H9 (cell line): ENCODE data around the gene ZNF280D. TPM values are rescaled to one million over a fixed set of nuclear protein-coding genes. Genes with fewer than 3 reads are reported as not detected.

Experiments used
- DNase-seq: peaks from one replicate; pipeline ENCODE4 v3.0.0-alpha.2; 2017
- H2AFZ ChIP-seq: one replicate; pipeline ENCODE4 v1.6.1; 2013; ENCODE audit warnings: mild to moderate bottlenecking, low read length, control low read depth, moderate library complexity
- H2AK5ac ChIP-seq: 2 replicates; pipeline ENCODE4 v1.6.1; 2013; ENCODE audit warnings: low read length, control low read depth, mixed read lengths; ENCODE audit not compliant: insufficient read length
- H2BK120ac ChIP-seq: one replicate; pipeline ENCODE4 v1.6.1; 2013; ENCODE audit warnings: low read depth, mild to moderate bottlenecking, low read length, control low read depth, inconsistent platforms; ENCODE audit not compliant: poor library complexity, severe bottlenecking
- H2BK12ac ChIP-seq: 2 replicates; pipeline ENCODE4 v1.6.1; 2013; ENCODE audit warnings: low read length, control low read depth, mixed read lengths, low read depth; ENCODE audit not compliant: insufficient read length
- H2BK15ac ChIP-seq: 2 replicates; pipeline ENCODE4 v1.6.1; 2013; ENCODE audit warnings: low read depth, low read length, control low read depth
- H2BK20ac ChIP-seq: one replicate; pipeline ENCODE4 v1.6.1; 2013; ENCODE audit warnings: low read depth, mild to moderate bottlenecking, low read length, control low read depth, inconsistent platforms; ENCODE audit not compliant: poor library complexity, severe bottlenecking
- H2BK5ac ChIP-seq: 2 replicates; pipeline ENCODE4 v1.6.1; 2013; ENCODE audit warnings: low read length, control low read depth, mixed read lengths; ENCODE audit not compliant: insufficient read length
- H3K14ac ChIP-seq: 2 replicates; pipeline ENCODE4 v1.6.1; 2013; ENCODE audit warnings: low read length, control low read depth; ENCODE audit not compliant: insufficient read depth
- H3K18ac ChIP-seq: 2 replicates; pipeline ENCODE4 v1.6.1; 2013; ENCODE audit warnings: low read depth, mild to moderate bottlenecking, mixed read lengths, low read length, control low read depth; ENCODE audit not compliant: insufficient read length
- H3K23ac ChIP-seq: 2 replicates; pipeline ENCODE4 v1.6.1; 2013; ENCODE audit warnings: low read length, control low read depth, mixed read lengths, low read depth; ENCODE audit not compliant: insufficient read length
- H3K23me2 ChIP-seq: 2 replicates; pipeline ENCODE4 v1.6.1; 2013; ENCODE audit warnings: low read depth, mild to moderate bottlenecking, mixed read lengths, low read length, control low read depth; ENCODE audit not compliant: insufficient read length, poor library complexity, severe bottlenecking
- H3K27ac ChIP-seq: 2 replicates; pipeline ENCODE4 v1.5.1; 2013; ENCODE audit warnings: low read length, control low read depth, mixed read lengths, low read depth; ENCODE audit not compliant: insufficient read length
- H3K27me3 ChIP-seq: 2 replicates; pipeline ENCODE4 v1.6.1; 2013; ENCODE audit warnings: low read length, control low read depth, inconsistent platforms; ENCODE audit not compliant: insufficient read depth
- H3K4ac ChIP-seq: 2 replicates; pipeline ENCODE4 v1.6.1; 2013; ENCODE audit warnings: low read depth, mild to moderate bottlenecking, control low read depth, inconsistent platforms, low read length, moderate library complexity
- H3K4me1 ChIP-seq: 2 replicates; pipeline ENCODE4 v1.6.1; 2013; ENCODE audit warnings: low read length, control low read depth, inconsistent platforms; ENCODE audit not compliant: insufficient read depth
- H3K4me2 ChIP-seq: 2 replicates; pipeline ENCODE4 v1.6.1; 2013; ENCODE audit warnings: low read length, control low read depth, mixed read lengths; ENCODE audit not compliant: insufficient read length, insufficient read depth
- H3K56ac ChIP-seq: 2 replicates; pipeline ENCODE4 v1.6.1; 2013; ENCODE audit warnings: low read depth, mild to moderate bottlenecking, mixed read lengths, low read length, control low read depth; ENCODE audit not compliant: insufficient read length
- H3K79me1 ChIP-seq: 2 replicates; pipeline ENCODE4 v1.6.1; 2013; ENCODE audit warnings: low read depth, mild to moderate bottlenecking, moderate library complexity, low read length, control low read depth, inconsistent platforms; ENCODE audit not compliant: insufficient read depth, poor library complexity, severe bottlenecking
- H3K79me2 ChIP-seq: 2 replicates; pipeline ENCODE4 v1.6.1; 2013; ENCODE audit warnings: low read length, control low read depth, inconsistent platforms; ENCODE audit not compliant: insufficient read depth
- H3K9ac ChIP-seq: 2 replicates; pipeline ENCODE4 v1.6.1; 2013; ENCODE audit warnings: low read length, control low read depth, mixed read lengths; ENCODE audit not compliant: insufficient read length; ENCODE audit errors: extremely low read depth
- H3K9me3 ChIP-seq: one replicate; pipeline ENCODE4 v1.6.1; 2013; ENCODE audit warnings: low read depth, low read length, inconsistent platforms; ENCODE audit not compliant: control insufficient read depth
- H3T11ph ChIP-seq: one replicate; pipeline ENCODE4 v1.6.1; 2013; ENCODE audit warnings: mild to moderate bottlenecking, low read length, control low read depth, inconsistent platforms
- H4K20me1 ChIP-seq: one replicate; pipeline ENCODE4 v1.6.1; 2013; ENCODE audit not compliant: control insufficient read depth, insufficient read length, insufficient read depth
- H4K5ac ChIP-seq: 2 replicates; pipeline ENCODE4 v1.6.1; 2013; ENCODE audit warnings: low read depth, mild to moderate bottlenecking, mixed read lengths, low read length, control low read depth; ENCODE audit not compliant: insufficient read length
- H4K8ac ChIP-seq: replicated peaks from 2 replicates; pipeline ENCODE4 v1.6.1; 2013; ENCODE audit warnings: low read length, control low read depth, mixed read lengths, low read depth; ENCODE audit not compliant: insufficient read length
- H4K91ac ChIP-seq: 2 replicates; pipeline ENCODE4 v1.6.1; 2013; ENCODE audit warnings: low read depth, mild to moderate bottlenecking, moderate library complexity, mixed read lengths, low read length, control low read depth; ENCODE audit not compliant: insufficient read length
- H3K27ac Mint-ChIP-seq, 3 experiments: 2 replicates in 2 of 3; 3 replicates in 1 of 3; pipeline ENCODE4 v1.8.0; 2020 to 2021; ENCODE audit warnings: mixed read lengths in 3 of 3, mild to moderate bottlenecking in 1 of 3, moderate library complexity in 1 of 3
- H3K27me3 Mint-ChIP-seq: 2 replicates; pipeline ENCODE4 v1.8.0; 2021; ENCODE audit warnings: low read depth, mild to moderate bottlenecking, moderate library complexity, mixed read lengths
- H3K36me3 Mint-ChIP-seq, 3 experiments: 2 replicates in 2 of 3; 3 replicates in 1 of 3; pipeline ENCODE4 v1.8.0; 2020 to 2021; ENCODE audit warnings: low read depth in 3 of 3, mixed read lengths in 3 of 3; ENCODE audit not compliant: insufficient read depth in 1 of 3
- H3K4me1 Mint-ChIP-seq, 2 experiments: 2 replicates each; pipeline ENCODE4 v1.8.0; 2020; ENCODE audit warnings: mixed read lengths in 2 of 2
- H3K4me3 Mint-ChIP-seq, 2 experiments: 2 replicates in 1 of 2; 3 replicates in 1 of 2; pipeline ENCODE4 v1.8.0; 2020 to 2021; ENCODE audit warnings: mild to moderate bottlenecking in 2 of 2, mixed read lengths in 2 of 2, moderate library complexity in 1 of 2
- H3K9me3 Mint-ChIP-seq, 2 experiments: 2 replicates in 1 of 2; 3 replicates in 1 of 2; pipeline ENCODE4 v1.8.0; 2020; ENCODE audit warnings: mild to moderate bottlenecking in 2 of 2, mixed read lengths in 2 of 2, moderate library complexity in 1 of 2
- WGBS: extraction: QIAGEN DNeasy Blood & Tissue Kit; methylation state at CpG from one replicate; pipeline ENCODE4 v1.1.7; 2013; ENCODE audit warnings: missing lambda C conversion rate, low lambda C conversion rate, mixed read lengths; ENCODE audit not compliant: insufficient read length; ENCODE audit errors: extremely low coverage; 5-methylcytosine and 5-hydroxymethylcytosine counted together
- total RNA-seq: library from RNA; stranded (reverse); gene quantifications from 2 replicates; pipeline ENCODE4 v1.2.1, GENCODE V29; 2021
- TF ChIP-seq, protein P1 (sequence below): fragments of 200-600 bp; sonication (generic); conservative IDR thresholded peaks from 3 replicates; pipeline ENCODE4 v1.8.0; 2021; ENCODE audit warnings: antibody characterized with exemption, mild to moderate bottlenecking

Gene ZNF280D
- total RNA-seq, 1 experiment from 2014 or later: 5.7 TPM

DNA sequence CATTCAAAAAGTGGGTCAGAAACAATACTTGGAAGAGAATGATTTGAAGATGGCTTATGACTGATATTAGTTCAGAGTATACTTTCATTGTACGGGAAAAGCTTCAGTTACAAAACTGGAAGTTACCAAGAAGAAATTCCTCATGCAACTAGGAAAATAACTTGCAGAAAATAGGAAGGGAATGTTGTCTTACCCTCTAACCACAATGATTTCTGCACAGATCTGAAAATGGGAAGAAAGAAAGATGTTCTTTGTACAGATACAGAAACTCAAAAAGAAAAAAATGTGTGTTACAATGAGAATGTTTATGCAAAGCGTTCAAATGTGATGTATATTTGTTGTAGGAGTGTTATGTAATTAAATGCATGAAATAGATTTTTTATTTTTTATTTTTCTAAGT is 3.7 kb downstream of the ZNF280D start:
- Histone ChIP-seq H3K9ac (no peak overlapping the region), H3K23me2 (no peaks in the 10 kb centered on the region), H2AK5ac (no peak overlapping the region), H3K4me1 (no peaks in the 10 kb centered on the region), H3K4ac (no peak overlapping the region), H2AFZ (no peak overlapping the region), H3K27ac (no peak overlapping the region), H3K4me2 (no peak overlapping the region), H3K18ac (no peak overlapping the region), H2BK12ac (no peak overlapping the region), H4K20me1 (no peaks in the 10 kb centered on the region), H3T11ph (no peak overlapping the region), H3K56ac (no peak overlapping the region), H2BK15ac (no peak overlapping the region), H3K27me3 (no peaks in the 10 kb centered on the region), H4K5ac (no peak overlapping the region), H3K14ac (no peak overlapping the region), H3K79me2 (no peaks in the 10 kb centered on the region), H2BK5ac (no peak overlapping the region), H2BK20ac (no peak overlapping the region), H3K79me1 (no peaks in the 10 kb centered on the region), H2BK120ac (no peak overlapping the region), H3K23ac (no peak overlapping the region), H3K9me3 (peaks cover 5% of the 10 kb centered on the region), H4K8ac (no peak overlapping the region), H4K91ac (no peak overlapping the region)
- H3K27ac Mint-ChIP-seq: no peak overlapping the region
- peaks cover 7 to 18% of the 10 kb centered on the region in 2 experiments for H3K4me1 Mint-ChIP-seq
- H3K9me3 Mint-ChIP-seq: peaks cover 8 to 15% of the 10 kb centered on the region in 2 experiments
- TF ChIP-seq, protein P1, sequence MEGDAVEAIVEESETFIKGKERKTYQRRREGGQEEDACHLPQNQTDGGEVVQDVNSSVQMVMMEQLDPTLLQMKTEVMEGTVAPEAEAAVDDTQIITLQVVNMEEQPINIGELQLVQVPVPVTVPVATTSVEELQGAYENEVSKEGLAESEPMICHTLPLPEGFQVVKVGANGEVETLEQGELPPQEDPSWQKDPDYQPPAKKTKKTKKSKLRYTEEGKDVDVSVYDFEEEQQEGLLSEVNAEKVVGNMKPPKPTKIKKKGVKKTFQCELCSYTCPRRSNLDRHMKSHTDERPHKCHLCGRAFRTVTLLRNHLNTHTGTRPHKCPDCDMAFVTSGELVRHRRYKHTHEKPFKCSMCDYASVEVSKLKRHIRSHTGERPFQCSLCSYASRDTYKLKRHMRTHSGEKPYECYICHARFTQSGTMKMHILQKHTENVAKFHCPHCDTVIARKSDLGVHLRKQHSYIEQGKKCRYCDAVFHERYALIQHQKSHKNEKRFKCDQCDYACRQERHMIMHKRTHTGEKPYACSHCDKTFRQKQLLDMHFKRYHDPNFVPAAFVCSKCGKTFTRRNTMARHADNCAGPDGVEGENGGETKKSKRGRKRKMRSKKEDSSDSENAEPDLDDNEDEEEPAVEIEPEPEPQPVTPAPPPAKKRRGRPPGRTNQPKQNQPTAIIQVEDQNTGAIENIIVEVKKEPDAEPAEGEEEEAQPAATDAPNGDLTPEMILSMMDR: no peak
- H3K4me3 Mint-ChIP-seq: no peak overlapping the region
- no CpG with 5 or more reads among the region's 2 CpGs for WGBS
- peaks cover 4 to 10% (median 7%) of the 10 kb centered on the region in 3 experiments; a peak in 6 of 7 replicates for H3K36me3 Mint-ChIP-seq
- DNase-seq: no peak
- no peaks in the 10 kb centered on the region for H3K27me3 Mint-ChIP-seq
